Panc1 (cell line): ENCODE results near the gene SNTB2. TPM values are rescaled to one million over a fixed set of nuclear protein-coding genes. Genes with fewer than 3 reads are reported as not detected.

Experiments
- ATAC-seq: fragments of 200-7000 bp; cut with Tn5 transposase; 2 replicates; pipeline ENCODE4 v1.9.1; 2020; ENCODE audit warnings: mild to moderate bottlenecking, moderate library complexity
- BruUV-seq: library from RNA; stranded (reverse); fragments of 400-500 nt; replicated peaks from 2 replicates; lab custom pipeline; 2021; lab: Mats Ljungman, UMichigan
- CTCF ChIA-PET: fragments of 300-600 bp; sonication (Branson Sonifier 250); formaldehyde crosslinking; loops from one replicate; lab custom pipeline; 2022; ENCODE audit warnings: antibody characterized with exemption; lab: Charles Lee
- POLR2A ChIA-PET: fragments of 300-600 bp; sonication (Branson Sonifier 250); formaldehyde crosslinking; loops from one replicate; lab custom pipeline; 2022; ENCODE audit warnings: antibody characterized with exemption; lab: Charles Lee
- DNase-seq: peaks from one replicate; pipeline ENCODE4 v3.0.0-alpha.2; 2010; ENCODE audit warnings: low read depth, low spot score
- H3K27ac ChIP-seq: 2 replicates; pipeline ENCODE4 v1.5.1; 2011; ENCODE audit warnings: mild to moderate bottlenecking, low read length, inconsistent platforms
- H3K27me3 ChIP-seq: fragments of 200-500 bp; sonication (Bioruptor generic); 2 replicates; pipeline ENCODE4 v1.6.0; 2014; ENCODE audit warnings: low read length, inconsistent platforms; ENCODE audit not compliant: control insufficient read depth, insufficient read depth
- H3K36me3 ChIP-seq: fragments of 200-500 bp; sonication (Bioruptor generic); 2 replicates; pipeline ENCODE4 v1.5.1; 2014; ENCODE audit warnings: inconsistent platforms, mild to moderate bottlenecking, low read length, moderate library complexity; ENCODE audit not compliant: control insufficient read depth, insufficient read depth
- H3K4me1 ChIP-seq: 2 replicates; pipeline ENCODE4 v1.5.1; 2011; ENCODE audit warnings: inconsistent platforms, mild to moderate bottlenecking, low read length, moderate library complexity; ENCODE audit not compliant: control insufficient read depth, insufficient read depth
- H3K4me3 ChIP-seq, 2 experiments: 2 replicates each; pipeline ENCODE4 v1.5.1; 2011 to 2012; ENCODE audit warnings: low read depth in 2 of 2, low read length in 2 of 2, mild to moderate bottlenecking in 2 of 2, inconsistent platforms in 1 of 2, moderate library complexity in 1 of 2
- H3K9me3 ChIP-seq: fragments of 200-500 bp; sonication (Bioruptor generic); 2 replicates; pipeline ENCODE4 v1.5.1; 2014; ENCODE audit warnings: low read depth, mild to moderate bottlenecking, inconsistent platforms, low read length, moderate library complexity; ENCODE audit not compliant: control insufficient read depth, insufficient read depth
- CTCF ChIP-seq: fragments of 450-650 bp; IDR thresholded peaks from 2 replicates; pipeline ENCODE4 v1.5.1; 2017; ENCODE audit warnings: mild to moderate bottlenecking
- POLR2AphosphoS5 ChIP-seq: IDR thresholded peaks from 2 replicates; pipeline ENCODE4 v1.6.1; 2012; ENCODE audit warnings: mild to moderate bottlenecking, low read depth, low read length, moderate library complexity
- SIN3A ChIP-seq: IDR thresholded peaks from 2 replicates; pipeline ENCODE4 v1.6.1; 2012; ENCODE audit warnings: low read depth, mild to moderate bottlenecking, low read length, moderate library complexity, borderline replicate concordance; ENCODE audit not compliant: insufficient read depth
- TCF7L2 ChIP-seq: IDR thresholded peaks from 2 replicates; pipeline ENCODE4 v1.6.1; 2011; ENCODE audit warnings: mild to moderate bottlenecking, low read depth, low read length, inconsistent platforms
- in situ Hi-C: cut with HindIII; loops from 2 replicates; pipeline ENCODE4 v1.10.0; 2016; ENCODE audit warnings: low sequenced_read_pairs, low pct_unique_long_range_greater_than_20kb
- intact Hi-C: fragments of 100-400 bp; cut with micrococcal nuclease; formaldehyde crosslinking; loops from one replicate; pipeline ENCODE4 v1.10.0; 2022; ENCODE audit not compliant: unreplicated experiment
- total RNA-seq: library from RNA; stranded (reverse); gene quantifications from one replicate; pipeline ENCODE4 v1.2.1, GENCODE V29; 2021; ENCODE audit not compliant: unreplicated experiment
- TF ChIP-seq, protein P1 (sequence below), 2 experiments: IDR thresholded peaks; 2 replicates each; pipeline ENCODE4 v1.6.1; 2011 to 2012; ENCODE audit warnings: low read depth in 2 of 2, control low read depth in 1 of 2, low read length in 1 of 2, mild to moderate bottlenecking in 1 of 2, moderate library complexity in 1 of 2; ENCODE audit not compliant: insufficient read depth in 1 of 2

SNTB2 gene
- total RNA-seq, 1 experiment from 2014 or later = 40.8 TPM

DNA sequence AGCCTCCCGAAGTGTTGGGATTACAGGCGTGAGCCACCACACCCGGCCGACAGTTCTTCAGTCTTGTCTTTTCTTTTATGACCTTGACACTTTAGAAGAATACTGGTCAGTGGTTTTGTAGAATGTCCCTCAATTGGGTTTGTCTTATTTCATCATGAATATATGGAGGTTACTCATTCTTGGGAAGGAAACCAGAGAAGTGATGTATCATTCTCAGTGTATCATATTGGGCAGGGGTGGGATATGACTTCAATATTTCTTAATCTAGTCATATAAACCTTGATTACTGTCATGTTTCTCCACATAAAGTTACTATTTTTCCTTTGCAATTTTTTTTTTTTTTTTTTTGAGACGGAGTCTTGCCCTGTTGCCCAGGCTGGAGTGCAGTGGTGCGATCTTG is 36.9 kb downstream of the SNTB2 start:
- H3K27ac ChIP-seq = no peak overlapping the region
- in situ Hi-C loops = no loop called here
- peaks cover 12% of the 10 kb centered on the region for H3K4me1 ChIP-seq
- TF ChIP-seq TCF7L2 (no peak), POLR2AphosphoS5 (no peak), CTCF (no peak), SIN3A (no peak)
- no peaks in the 10 kb centered on the region for H3K36me3 ChIP-seq
- ChIA-PET CTCF (no interaction called here), POLR2A (no interaction called here)
- intact Hi-C loops = no loop called here
- ATAC-seq (no peak), DNase-seq (no peak)
- H3K4me3 ChIP-seq = no peak overlapping the region
- no TSS peak for BruUV-seq
- no peaks in the 10 kb centered on the region for H3K27me3 ChIP-seq
- H3K9me3 ChIP-seq = no peaks in the 10 kb centered on the region

- BruUV-seq = no TSS peak
- CTCF ChIA-PET = no interaction called here
Observed at GRCh38 chr16:69225121-69225520, 38.2 kb downstream of the SNTB2 start.

More at GRCh38 chr16:69225121-69225520, 38.2 kb downstream of the SNTB2 start:
- Histone ChIP-seq H3K4me3 (no peak overlapping the region), H3K27me3 (no peaks in the 10 kb centered on the region), H3K4me1 (peaks cover 6% of the 10 kb centered on the region), H3K27ac (no peak overlapping the region), H3K9me3 (no peaks in the 10 kb centered on the region), H3K36me3 (no peaks in the 10 kb centered on the region)
- DNase-seq (no peak), ATAC-seq (no peak)
- in situ Hi-C loops (no loop called here), intact Hi-C loops (no loop called here)
- no peak for TF ChIP-seq SIN3A
- TF ChIP-seq, protein P1, sequence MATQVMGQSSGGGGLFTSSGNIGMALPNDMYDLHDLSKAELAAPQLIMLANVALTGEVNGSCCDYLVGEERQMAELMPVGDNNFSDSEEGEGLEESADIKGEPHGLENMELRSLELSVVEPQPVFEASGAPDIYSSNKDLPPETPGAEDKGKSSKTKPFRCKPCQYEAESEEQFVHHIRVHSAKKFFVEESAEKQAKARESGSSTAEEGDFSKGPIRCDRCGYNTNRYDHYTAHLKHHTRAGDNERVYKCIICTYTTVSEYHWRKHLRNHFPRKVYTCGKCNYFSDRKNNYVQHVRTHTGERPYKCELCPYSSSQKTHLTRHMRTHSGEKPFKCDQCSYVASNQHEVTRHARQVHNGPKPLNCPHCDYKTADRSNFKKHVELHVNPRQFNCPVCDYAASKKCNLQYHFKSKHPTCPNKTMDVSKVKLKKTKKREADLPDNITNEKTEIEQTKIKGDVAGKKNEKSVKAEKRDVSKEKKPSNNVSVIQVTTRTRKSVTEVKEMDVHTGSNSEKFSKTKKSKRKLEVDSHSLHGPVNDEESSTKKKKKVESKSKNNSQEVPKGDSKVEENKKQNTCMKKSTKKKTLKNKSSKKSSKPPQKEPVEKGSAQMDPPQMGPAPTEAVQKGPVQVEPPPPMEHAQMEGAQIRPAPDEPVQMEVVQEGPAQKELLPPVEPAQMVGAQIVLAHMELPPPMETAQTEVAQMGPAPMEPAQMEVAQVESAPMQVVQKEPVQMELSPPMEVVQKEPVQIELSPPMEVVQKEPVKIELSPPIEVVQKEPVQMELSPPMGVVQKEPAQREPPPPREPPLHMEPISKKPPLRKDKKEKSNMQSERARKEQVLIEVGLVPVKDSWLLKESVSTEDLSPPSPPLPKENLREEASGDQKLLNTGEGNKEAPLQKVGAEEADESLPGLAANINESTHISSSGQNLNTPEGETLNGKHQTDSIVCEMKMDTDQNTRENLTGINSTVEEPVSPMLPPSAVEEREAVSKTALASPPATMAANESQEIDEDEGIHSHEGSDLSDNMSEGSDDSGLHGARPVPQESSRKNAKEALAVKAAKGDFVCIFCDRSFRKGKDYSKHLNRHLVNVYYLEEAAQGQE (IDR thresholded peaks at IDR 0.05; ENCODE audit: insufficient read depth in 1 of 2, low read depth in 2 of 2, low read length in 1 of 2) = no peak
- TF ChIP-seq CTCF = no peak
- TF ChIP-seq POLR2AphosphoS5 = no peak
- no peak for TF ChIP-seq TCF7L2
- POLR2A ChIA-PET = no interaction called here
